Prostate gland (tissue), 2 donors: ENCODE measurements around the gene SIVA1.

Experiments
- POLR2A ChIP-seq: fragments of 450-650 bp; IDR thresholded peaks from one replicate; pipeline ENCODE4 v1.6.1; 2016; ENCODE audit warnings: antibody characterized with exemption, mild to moderate bottlenecking
- TF ChIP-seq, protein P1 (sequence below), 4 experiments: fragments of 200-600 bp in 2 of 4; fragments of 450-650 bp in 2 of 4; sonication (generic) in 2 of 4; IDR thresholded peaks; 1 replicate in 3 of 4; 2 replicates in 1 of 4; pipeline ENCODE4 v1.5.1; 2016 to 2019; ENCODE audit warnings: antibody characterized with exemption in 4 of 4, mild to moderate bottlenecking in 2 of 4, moderate library complexity in 2 of 4

DNA sequence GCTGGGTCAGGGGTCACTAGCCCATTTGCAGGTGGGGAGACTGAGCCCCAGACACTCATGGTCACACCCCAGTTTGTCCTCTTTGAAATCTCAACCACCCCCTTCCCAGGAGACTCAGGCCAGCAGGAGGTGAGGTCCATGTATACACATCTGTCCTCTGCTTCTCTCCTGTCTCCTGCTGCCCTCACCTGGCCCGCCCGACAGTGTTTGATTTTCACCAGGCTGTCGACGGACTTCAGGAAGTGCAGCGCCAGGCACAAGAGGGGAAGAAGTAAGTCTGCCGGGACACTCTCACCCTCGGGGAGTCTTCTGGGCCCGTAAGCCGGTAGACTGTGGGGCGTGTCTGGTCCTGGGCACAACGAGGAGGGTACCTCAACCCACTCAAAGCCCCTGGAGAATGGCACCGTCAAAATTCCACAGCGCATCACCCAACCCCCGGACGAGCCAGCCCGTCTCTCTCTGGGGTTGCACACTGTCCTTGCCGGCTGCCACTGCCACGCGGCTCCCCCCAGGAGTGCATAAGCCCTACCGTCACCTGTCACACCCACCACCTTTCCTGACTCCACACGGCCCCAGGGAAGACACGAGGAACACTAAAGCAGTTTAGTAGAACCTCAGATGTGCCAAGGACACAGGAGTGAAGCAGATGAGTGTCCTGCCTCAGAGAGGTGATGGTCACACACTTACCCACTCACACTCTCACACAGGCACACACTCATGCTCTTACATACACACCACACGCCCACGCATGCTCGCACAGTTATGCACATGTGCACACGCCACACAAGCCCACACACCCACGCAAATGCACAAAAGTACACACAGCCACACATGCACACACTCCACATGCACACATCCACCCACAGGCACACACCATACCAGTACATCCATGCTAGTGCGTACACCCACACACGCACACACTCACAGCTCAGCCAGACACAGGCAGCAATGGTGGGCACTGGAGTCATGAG is 13.1 kb upstream of the SIVA1 start:
- TF ChIP-seq, protein P1, sequence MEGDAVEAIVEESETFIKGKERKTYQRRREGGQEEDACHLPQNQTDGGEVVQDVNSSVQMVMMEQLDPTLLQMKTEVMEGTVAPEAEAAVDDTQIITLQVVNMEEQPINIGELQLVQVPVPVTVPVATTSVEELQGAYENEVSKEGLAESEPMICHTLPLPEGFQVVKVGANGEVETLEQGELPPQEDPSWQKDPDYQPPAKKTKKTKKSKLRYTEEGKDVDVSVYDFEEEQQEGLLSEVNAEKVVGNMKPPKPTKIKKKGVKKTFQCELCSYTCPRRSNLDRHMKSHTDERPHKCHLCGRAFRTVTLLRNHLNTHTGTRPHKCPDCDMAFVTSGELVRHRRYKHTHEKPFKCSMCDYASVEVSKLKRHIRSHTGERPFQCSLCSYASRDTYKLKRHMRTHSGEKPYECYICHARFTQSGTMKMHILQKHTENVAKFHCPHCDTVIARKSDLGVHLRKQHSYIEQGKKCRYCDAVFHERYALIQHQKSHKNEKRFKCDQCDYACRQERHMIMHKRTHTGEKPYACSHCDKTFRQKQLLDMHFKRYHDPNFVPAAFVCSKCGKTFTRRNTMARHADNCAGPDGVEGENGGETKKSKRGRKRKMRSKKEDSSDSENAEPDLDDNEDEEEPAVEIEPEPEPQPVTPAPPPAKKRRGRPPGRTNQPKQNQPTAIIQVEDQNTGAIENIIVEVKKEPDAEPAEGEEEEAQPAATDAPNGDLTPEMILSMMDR (IDR thresholded peaks at IDR 0.05): no peak
- TF ChIP-seq POLR2A: no peak
